ACC112 (cell line): ENCODE data around the gene RPL31.

Experiments used
- H2AFZ ChIP-seq: fragments of 200-600 bp; sonication (generic); one replicate; pipeline ENCODE4 v1.6.0; 2017; ENCODE audit warnings: antibody characterized with exemption, low read length; ENCODE audit not compliant: unreplicated experiment
- H3K27ac ChIP-seq: fragments of 200-600 bp; sonication (generic); 2 replicates; pipeline ENCODE4 v1.5.1; 2014; ENCODE audit warnings: low read depth, mild to moderate bottlenecking, antibody characterized with exemption, low read length, moderate library complexity
- H3K27me3 ChIP-seq: fragments of 200-600 bp; sonication (generic); 2 replicates; pipeline ENCODE4 v1.6.1; 2014; ENCODE audit warnings: mild to moderate bottlenecking, antibody characterized with exemption, low read length, moderate library complexity, mixed read lengths; ENCODE audit not compliant: insufficient read depth
- H3K36me3 ChIP-seq: fragments of 200-600 bp; sonication (generic); 2 replicates; pipeline ENCODE4 v1.6.1; 2016; ENCODE audit warnings: mild to moderate bottlenecking, antibody characterized with exemption, low read length, moderate library complexity, mixed read lengths; ENCODE audit not compliant: insufficient read depth
- H3K4me1 ChIP-seq: fragments of 200-600 bp; sonication (generic); one replicate; pipeline ENCODE4 v1.6.1; 2016; ENCODE audit warnings: low read length, mixed read lengths; ENCODE audit not compliant: insufficient read depth, unreplicated experiment, control insufficient read depth
- H3K4me3 ChIP-seq: fragments of 200-600 bp; sonication (generic); 2 replicates; pipeline ENCODE4 v1.5.1; 2014; ENCODE audit warnings: mild to moderate bottlenecking, low read depth, low read length
- H3K79me2 ChIP-seq: fragments of 200-600 bp; sonication (generic); one replicate; pipeline ENCODE4 v1.6.0; 2016; ENCODE audit warnings: low read length; ENCODE audit not compliant: control insufficient read depth, unreplicated experiment, insufficient read depth

Gene RPL31

GRCh38 chr2:101001691-101002561 lies at the start of gene RPL31:
Gene RPL31 (plus strand): TSS chr2:101002289. CDS start chr2:101002702, 413 bp downstream.
- Histone ChIP-seq H3K4me1 (peaks cover 22% of the 10 kb centered on the region), H3K79me2 (peaks cover 44% of the 10 kb centered on the region), H3K27ac (peak within 1 kb of the TSS; percentile 80), H3K36me3 (peaks cover 44% of the 10 kb centered on the region), H3K4me3 (peak within 1 kb of the TSS; percentile 83), H2AFZ (peak within 1 kb of the TSS; percentile 62), H3K27me3 (no peaks in the 10 kb centered on the region)

GRCh38 chr2:100952512-100952911 lies 49.6 kb upstream of the RPL31 start:
- Histone ChIP-seq H3K27me3 (no peaks in the 10 kb centered on the region), H3K27ac (no peak overlapping the region), H3K79me2 (no peaks in the 10 kb centered on the region), H3K36me3 (no peaks in the 10 kb centered on the region), H3K4me1 (peaks cover 1% of the 10 kb centered on the region), H3K4me3 (no peak overlapping the region), H2AFZ (no peak overlapping the region)

GRCh38 chr2:100953406-100954043 lies 48.6 kb upstream of the RPL31 start:
- Histone ChIP-seq H3K4me1 (peaks cover 11% of the 10 kb centered on the region), H3K79me2 (no peaks in the 10 kb centered on the region), H3K36me3 (no peaks in the 10 kb centered on the region)

GRCh38 chr2:100954044-100954420 lies 48.1 kb upstream of the RPL31 start:
- Histone ChIP-seq H3K4me3 (no peak overlapping the region), H3K27ac (no peak overlapping the region), H3K36me3 (no peaks in the 10 kb centered on the region), H3K4me1 (peaks cover 11% of the 10 kb centered on the region), H2AFZ (no peak overlapping the region), H3K27me3 (no peaks in the 10 kb centered on the region), H3K79me2 (no peaks in the 10 kb centered on the region)

More at GRCh38 chr2:100953406-100954043, 48.6 kb upstream of the RPL31 start:
- Histone ChIP-seq H3K27me3 (no peaks in the 10 kb centered on the region), H2AFZ (no peak overlapping the region), H3K4me3 (no peak overlapping the region), H3K27ac (no peak overlapping the region)

GRCh38 chr2:100955226-100955625 lies 46.9 kb upstream of the RPL31 start:
- H3K4me3 ChIP-seq: no peak overlapping the region
- H2AFZ ChIP-seq: no peak overlapping the region
- H3K27ac ChIP-seq: no peak overlapping the region
- H3K4me1 ChIP-seq: peaks cover 11% of the 10 kb centered on the region
- no peaks in the 10 kb centered on the region for H3K79me2 ChIP-seq
- H3K27me3 ChIP-seq: no peaks in the 10 kb centered on the region
- no peaks in the 10 kb centered on the region for H3K36me3 ChIP-seq

- H3K36me3 ChIP-seq: no peaks in the 10 kb centered on the region
- no peak overlapping the region for H2AFZ ChIP-seq
- H3K27ac ChIP-seq: no peak overlapping the region
- peaks cover 11% of the 10 kb centered on the region for H3K4me1 ChIP-seq
- no peaks in the 10 kb centered on the region for H3K27me3 ChIP-seq
- no peak overlapping the region for H3K4me3 ChIP-seq
- no peaks in the 10 kb centered on the region for H3K79me2 ChIP-seq
Observed at GRCh38 chr2:100956081-100956480, 46.0 kb upstream of the RPL31 start.

GRCh38 chr2:100957996-100958653 lies 44.0 kb upstream of the RPL31 start:
- H3K27ac ChIP-seq: no peak overlapping the region
- no peaks in the 10 kb centered on the region for H3K27me3 ChIP-seq
- H3K4me3 ChIP-seq: peak overlapping the region; percentile 31; the same call in 1 of the 2 replicates
- no peak overlapping the region for H2AFZ ChIP-seq
- no peaks in the 10 kb centered on the region for H3K79me2 ChIP-seq
- peaks cover 11% of the 10 kb centered on the region for H3K4me1 ChIP-seq
- H3K36me3 ChIP-seq: no peaks in the 10 kb centered on the region

- no peaks in the 10 kb centered on the region for H3K36me3 ChIP-seq
- no peak overlapping the region for H3K27ac ChIP-seq
- no peak overlapping the region for H2AFZ ChIP-seq
- peaks cover 11% of the 10 kb centered on the region for H3K4me1 ChIP-seq
- H3K27me3 ChIP-seq: no peaks in the 10 kb centered on the region
- no peak overlapping the region for H3K4me3 ChIP-seq
- H3K79me2 ChIP-seq: no peaks in the 10 kb centered on the region
Observed at GRCh38 chr2:100959225-100959880, 42.7 kb upstream of the RPL31 start.

GRCh38 chr2:100960688-100961087 lies 41.4 kb upstream of the RPL31 start:
- Histone ChIP-seq H3K27me3 (no peaks in the 10 kb centered on the region), H3K36me3 (no peaks in the 10 kb centered on the region), H2AFZ (no peak overlapping the region), H3K4me1 (peaks cover 11% of the 10 kb centered on the region), H3K4me3 (no peak overlapping the region), H3K27ac (no peak overlapping the region), H3K79me2 (no peaks in the 10 kb centered on the region)

GRCh38 chr2:100962366-100963025 lies 39.6 kb upstream of the RPL31 start:
- Histone ChIP-seq H2AFZ (no peak overlapping the region), H3K4me1 (peaks cover 10% of the 10 kb centered on the region), H3K79me2 (no peaks in the 10 kb centered on the region), H3K27me3 (no peaks in the 10 kb centered on the region), H3K36me3 (no peaks in the 10 kb centered on the region), H3K27ac (no peak overlapping the region), H3K4me3 (no peak overlapping the region)
